Measurements from ENCODE around the gene EOMES.

- no peak for TF ChIP-seq CTCF (IDR thresholded peaks at IDR 0.05)
- no peak for TF ChIP-seq POLR2A (IDR thresholded peaks at IDR 0.05)
- TF ChIP-seq POLR2AphosphoS5 (IDR thresholded peaks at IDR 0.05), result no peak
Measured at GRCh38 chr3:27667751-27668150, 54.4 kb downstream of the EOMES start.

Measured in gastroesophageal sphincter (tissue), 3 donors.